HepG2 (cell line): Measurements from ENCODE around the gene TRIM3. TPM values are rescaled to one million over a fixed set of nuclear protein-coding genes. Genes with fewer than 3 reads are reported as not detected.

Experiments used
- ARHGAP35 ChIP-seq: sonication (generic); formaldehyde crosslinking; IDR thresholded peaks from 2 replicates; pipeline ENCODE4 v1.9.0; 2022; ENCODE audit warnings: mild to moderate bottlenecking, inconsistent platforms, moderate library complexity, missing genetic modification reagents, borderline replicate concordance
- ATAD3A ChIP-seq: sonication (generic); formaldehyde crosslinking; IDR thresholded peaks from 2 replicates; pipeline ENCODE4 v1.4.0; 2020; ENCODE audit warnings: missing genetic modification reagents
- CBFB ChIP-seq: sonication (generic); formaldehyde crosslinking; IDR thresholded peaks from 2 replicates; pipeline ENCODE4 v1.4.0; 2020; ENCODE audit warnings: missing genetic modification reagents
- FIP1L1 ChIP-seq: fragments of 200-400 bp; formaldehyde crosslinking; IDR thresholded peaks from 2 replicates; pipeline ENCODE4 v1.6.1; 2018; ENCODE audit warnings: low read depth, mild to moderate bottlenecking, low read length, moderate library complexity, borderline replicate concordance; ENCODE audit not compliant: insufficient read depth
- LCORL ChIP-seq, 2 experiments: fragments of 450-650 bp in 1 of 2; sonication (generic) in 1 of 2; formaldehyde crosslinking in 1 of 2; IDR thresholded peaks; 2 replicates each; pipeline versions ENCODE4 v1.5.0 to v1.6.1; 2017 to 2020; ENCODE audit warnings: antibody characterized with exemption in 1 of 2, missing genetic modification reagents in 1 of 2
- MTF2 ChIP-seq: sonication (generic); formaldehyde crosslinking; IDR thresholded peaks from 2 replicates; pipeline ENCODE4 v1.5.0; 2020; ENCODE audit warnings: missing genetic modification reagents, borderline replicate concordance
- NFE2L1 ChIP-seq: sonication (generic); formaldehyde crosslinking; IDR thresholded peaks from 2 replicates; pipeline ENCODE4 v1.4.0; 2020; ENCODE audit warnings: missing genetic modification reagents, mild to moderate bottlenecking, borderline replicate concordance
- NRL ChIP-seq: sonication (generic); formaldehyde crosslinking; IDR thresholded peaks from 2 replicates; pipeline ENCODE4 v1.5.0; 2020; ENCODE audit warnings: missing genetic modification reagents, mild to moderate bottlenecking, moderate library complexity, borderline replicate concordance
- PHF8 ChIP-seq: sonication (generic); formaldehyde crosslinking; IDR thresholded peaks from 2 replicates; pipeline ENCODE4 v1.5.0; 2020; ENCODE audit warnings: missing genetic modification reagents
- TEAD3 ChIP-seq: optimal IDR thresholded peaks from 2 replicates; pipeline ENCODE3; 2016; ENCODE audit warnings: borderline replicate concordance
- ZFP36 ChIP-seq: fragments of 150-350 bp; IDR thresholded peaks from 2 replicates; pipeline ENCODE4 v1.6.1; 2018; ENCODE audit warnings: borderline replicate concordance, low read length, low read depth; ENCODE audit not compliant: partially characterized antibody
- ZNF232 ChIP-seq: sonication (generic); formaldehyde crosslinking; IDR thresholded peaks from 2 replicates; pipeline ENCODE4 v1.4.0; 2020; ENCODE audit warnings: missing genetic modification reagents, borderline replicate concordance
- ZNF251 ChIP-seq: sonication (generic); formaldehyde crosslinking; IDR thresholded peaks from 2 replicates; pipeline ENCODE4 v1.9.0; 2021; ENCODE audit warnings: mild to moderate bottlenecking, missing genetic modification reagents
- ZNF558 ChIP-seq: sonication (generic); formaldehyde crosslinking; IDR thresholded peaks from 2 replicates; pipeline ENCODE4 v1.9.0; 2022; ENCODE audit warnings: mild to moderate bottlenecking, missing genetic modification reagents, borderline replicate concordance
- ZNF572 ChIP-seq: sonication (generic); formaldehyde crosslinking; IDR thresholded peaks from 2 replicates; pipeline ENCODE4 v1.5.1; 2020; ENCODE audit warnings: mild to moderate bottlenecking, missing genetic modification reagents
- ZNF703 ChIP-seq: sonication (generic); formaldehyde crosslinking; IDR thresholded peaks from 2 replicates; pipeline ENCODE4 v1.5.1; 2020; ENCODE audit warnings: missing genetic modification reagents, mild to moderate bottlenecking, moderate library complexity, borderline replicate concordance
- ZNF737 ChIP-seq: sonication (generic); formaldehyde crosslinking; IDR thresholded peaks from 2 replicates; pipeline ENCODE4 v1.5.0; 2020; ENCODE audit warnings: missing genetic modification reagents, mild to moderate bottlenecking, borderline replicate concordance
- ZNF782 ChIP-seq: sonication (generic); formaldehyde crosslinking; IDR thresholded peaks from 2 replicates; pipeline ENCODE4 v1.4.0; 2020; ENCODE audit warnings: missing genetic modification reagents, mild to moderate bottlenecking, borderline replicate concordance
- ZNF792 ChIP-seq: IDR thresholded peaks from 2 replicates; pipeline ENCODE4 v1.6.1; 2016
- polyA plus RNA-seq, 8 experiments: library from polyadenylated mRNA; depleted of rRNA in 3 of 8; stranded (reverse) in 7 of 8; unstranded in 1 of 8; fragments of >200 nt; fragmentation: Illumina TruSeq in 4 of 8; extraction: Trizol in 4 of 8; gene quantifications; 2 replicates each; pipeline versions ENCODE4 v1.2.1 to v1.2.3, GENCODE V29; 2011 to 2016; ENCODE audit warnings: low read depth in 4 of 8, missing spikeins in 1 of 8, mixed read lengths in 1 of 8; ENCODE audit not compliant: insufficient read depth in 1 of 8
- total RNA-seq, 5 experiments: library from RNA; depleted of rRNA; stranded (reverse); fragments of >200 nt; fragmentation: Illumina TruSeq; extraction: Trizol; gene quantifications; 2 replicates each; pipeline ENCODE4 v1.2.3, GENCODE V29; 2016; ENCODE audit warnings: low read depth in 1 of 5
- TF ChIP-seq, protein P1 (sequence below): sonication (generic); formaldehyde crosslinking; IDR thresholded peaks from 2 replicates; pipeline ENCODE4 v1.9.0; 2021; ENCODE audit warnings: missing genetic modification reagents, mild to moderate bottlenecking, borderline replicate concordance
- TF ChIP-seq, protein P2 (sequence below): sonication (generic); formaldehyde crosslinking; IDR thresholded peaks from 2 replicates; pipeline ENCODE4; 2020; ENCODE audit warnings: missing genetic modification reagents, mild to moderate bottlenecking, borderline replicate concordance
- TF ChIP-seq, protein P3 (sequence below): sonication (generic); formaldehyde crosslinking; IDR thresholded peaks from 2 replicates; pipeline ENCODE4 v1.4.0; 2020; ENCODE audit warnings: mild to moderate bottlenecking, low read depth, missing genetic modification reagents

The TRIM3 gene
- total and polyA plus RNA-seq, 2 of the 13 experiments (the other 11 are each of a cell fraction or from before 2014, with no cell fraction given), result 3.6 to 6.3 TPM

DNA sequence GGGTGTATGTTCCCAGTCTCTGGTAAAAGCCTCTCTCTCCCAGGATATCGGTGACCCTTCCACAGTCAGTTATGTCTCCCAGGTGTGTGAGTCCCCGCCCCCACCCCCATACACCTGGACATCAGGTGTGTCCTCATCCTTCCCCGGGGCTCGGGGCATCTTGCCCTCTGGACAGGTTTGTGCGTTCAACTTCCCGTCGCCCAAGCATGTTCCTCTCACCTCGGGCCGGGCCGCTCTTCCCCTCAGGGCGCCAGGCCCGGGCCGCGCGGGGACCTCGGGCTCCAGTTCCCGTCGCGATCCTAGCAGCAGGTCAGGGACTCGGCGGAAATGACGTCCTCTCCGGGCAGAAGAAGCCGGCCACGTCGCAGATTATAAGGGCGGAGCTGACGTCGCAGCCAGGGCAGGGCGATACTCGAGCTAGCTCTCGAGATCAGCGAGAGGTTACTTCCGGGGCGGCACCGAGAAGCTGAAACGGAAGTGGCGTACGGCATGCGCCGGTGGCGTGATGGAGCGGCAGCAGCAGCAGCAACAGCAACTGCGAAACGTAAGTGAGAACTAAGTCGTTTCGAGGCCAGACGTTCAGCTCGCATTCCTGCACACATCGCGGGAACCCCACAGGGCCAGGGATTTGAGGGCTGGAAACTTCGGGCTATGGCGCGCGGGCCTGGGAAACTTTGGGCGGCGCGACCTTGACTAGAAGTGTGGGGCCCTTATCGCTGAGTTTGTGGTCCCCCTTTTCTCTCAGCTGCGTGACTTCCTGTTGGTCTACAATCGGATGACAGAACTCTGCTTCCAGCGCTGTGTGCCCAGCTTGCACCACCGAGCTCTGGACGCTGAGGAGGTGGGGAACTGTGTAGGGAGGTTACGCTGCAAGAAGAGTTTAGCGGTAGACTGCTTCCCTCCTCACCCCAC lies 7.5 kb upstream of the TRIM3 start, which contains the start of the genes ARFIP2 and TIMM10B (continued):
- TF ChIP-seq MTF2, result no peak
- 0 out of 2 replicates have a peak, but pooled peaks have one; percentile 54 for TF ChIP-seq ZNF558 (CRISPR knock-in tag)
- TF ChIP-seq ZNF792, result peak; percentile 90
- TF ChIP-seq, protein P1, sequence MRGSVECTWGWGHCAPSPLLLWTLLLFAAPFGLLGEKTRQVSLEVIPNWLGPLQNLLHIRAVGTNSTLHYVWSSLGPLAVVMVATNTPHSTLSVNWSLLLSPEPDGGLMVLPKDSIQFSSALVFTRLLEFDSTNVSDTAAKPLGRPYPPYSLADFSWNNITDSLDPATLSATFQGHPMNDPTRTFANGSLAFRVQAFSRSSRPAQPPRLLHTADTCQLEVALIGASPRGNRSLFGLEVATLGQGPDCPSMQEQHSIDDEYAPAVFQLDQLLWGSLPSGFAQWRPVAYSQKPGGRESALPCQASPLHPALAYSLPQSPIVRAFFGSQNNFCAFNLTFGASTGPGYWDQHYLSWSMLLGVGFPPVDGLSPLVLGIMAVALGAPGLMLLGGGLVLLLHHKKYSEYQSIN, result no peak
- TF ChIP-seq ZNF782 (CRISPR knock-in tag), result peak; percentile 69; the same call in 1 of the 2 replicates
- no peak for TF ChIP-seq ZNF737 (CRISPR knock-in tag)
- TF ChIP-seq NRL (CRISPR knock-in tag), result 0 out of 2 replicates have a peak, but pooled peaks have one; percentile 7
- peak; percentile 26; the same call in 1 of the 2 replicates for TF ChIP-seq ARHGAP35 (CRISPR knock-in tag)
- TF ChIP-seq, protein P2, sequence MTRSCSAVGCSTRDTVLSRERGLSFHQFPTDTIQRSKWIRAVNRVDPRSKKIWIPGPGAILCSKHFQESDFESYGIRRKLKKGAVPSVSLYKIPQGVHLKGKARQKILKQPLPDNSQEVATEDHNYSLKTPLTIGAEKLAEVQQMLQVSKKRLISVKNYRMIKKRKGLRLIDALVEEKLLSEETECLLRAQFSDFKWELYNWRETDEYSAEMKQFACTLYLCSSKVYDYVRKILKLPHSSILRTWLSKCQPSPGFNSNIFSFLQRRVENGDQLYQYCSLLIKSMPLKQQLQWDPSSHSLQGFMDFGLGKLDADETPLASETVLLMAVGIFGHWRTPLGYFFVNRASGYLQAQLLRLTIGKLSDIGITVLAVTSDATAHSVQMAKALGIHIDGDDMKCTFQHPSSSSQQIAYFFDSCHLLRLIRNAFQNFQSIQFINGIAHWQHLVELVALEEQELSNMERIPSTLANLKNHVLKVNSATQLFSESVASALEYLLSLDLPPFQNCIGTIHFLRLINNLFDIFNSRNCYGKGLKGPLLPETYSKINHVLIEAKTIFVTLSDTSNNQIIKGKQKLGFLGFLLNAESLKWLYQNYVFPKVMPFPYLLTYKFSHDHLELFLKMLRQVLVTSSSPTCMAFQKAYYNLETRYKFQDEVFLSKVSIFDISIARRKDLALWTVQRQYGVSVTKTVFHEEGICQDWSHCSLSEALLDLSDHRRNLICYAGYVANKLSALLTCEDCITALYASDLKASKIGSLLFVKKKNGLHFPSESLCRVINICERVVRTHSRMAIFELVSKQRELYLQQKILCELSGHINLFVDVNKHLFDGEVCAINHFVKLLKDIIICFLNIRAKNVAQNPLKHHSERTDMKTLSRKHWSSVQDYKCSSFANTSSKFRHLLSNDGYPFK, result peak; percentile 82
- no peak for TF ChIP-seq ZNF251 (CRISPR knock-in tag)
- 0 out of 2 replicates have a peak, but pooled peaks have one; percentile 37 for TF ChIP-seq ZNF572 (CRISPR knock-in tag)
- no peak for TF ChIP-seq ZFP36
- 0 out of 2 replicates have a peak, but pooled peaks have one; percentile 61 for TF ChIP-seq NFE2L1
- no peak for TF ChIP-seq ZNF232 (CRISPR knock-in tag)
- TF ChIP-seq TEAD3 (CRISPR knock-in tag), result no peak
- no peak for TF ChIP-seq ATAD3A (CRISPR knock-in tag)
- no peak for TF ChIP-seq FIP1L1
- TF ChIP-seq CBFB, result peak; percentile 60; the same call in 1 of the 2 replicates
- TF ChIP-seq, protein P3, sequence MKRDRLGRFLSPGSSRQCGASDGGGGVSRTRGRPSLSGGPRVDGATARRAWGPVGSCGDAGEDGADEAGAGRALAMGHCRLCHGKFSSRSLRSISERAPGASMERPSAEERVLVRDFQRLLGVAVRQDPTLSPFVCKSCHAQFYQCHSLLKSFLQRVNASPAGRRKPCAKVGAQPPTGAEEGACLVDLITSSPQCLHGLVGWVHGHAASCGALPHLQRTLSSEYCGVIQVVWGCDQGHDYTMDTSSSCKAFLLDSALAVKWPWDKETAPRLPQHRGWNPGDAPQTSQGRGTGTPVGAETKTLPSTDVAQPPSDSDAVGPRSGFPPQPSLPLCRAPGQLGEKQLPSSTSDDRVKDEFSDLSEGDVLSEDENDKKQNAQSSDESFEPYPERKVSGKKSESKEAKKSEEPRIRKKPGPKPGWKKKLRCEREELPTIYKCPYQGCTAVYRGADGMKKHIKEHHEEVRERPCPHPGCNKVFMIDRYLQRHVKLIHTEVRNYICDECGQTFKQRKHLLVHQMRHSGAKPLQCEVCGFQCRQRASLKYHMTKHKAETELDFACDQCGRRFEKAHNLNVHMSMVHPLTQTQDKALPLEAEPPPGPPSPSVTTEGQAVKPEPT (CRISPR knock-in tag), result no peak
- peak; percentile 94 for TF ChIP-seq PHF8 (CRISPR knock-in tag)
- no peak for TF ChIP-seq ZNF703
- no peak for TF ChIP-seq LCORL (IDR thresholded peaks at IDR 0.05)
- TF ChIP-seq LCORL (CRISPR knock-in tag; IDR thresholded peaks at IDR 0.05), result no peak; the same call in 1 of the 2 replicates
